Keratinocyte (primary cell): ENCODE measurements around the gene NDUFAF2. TPM values are rescaled to one million over a fixed set of nuclear protein-coding genes. Genes with fewer than 3 reads are reported as not detected.

ENCODE experiments used
- DNase-seq: peaks from one replicate; pipeline ENCODE4 v3.0.0-alpha.2; 2011; ENCODE audit warnings: low read depth, missing footprints, low spot score
- FAIRE-seq: peaks from 2 replicates; lab custom pipeline; 2011; peaks lifted over from hg19 to GRCh38; lab: Jason Lieb, UNC
- H2AFZ ChIP-seq: 2 replicates; pipeline ENCODE4 v1.6.0; 2012; ENCODE audit warnings: low read length, control low read depth, inconsistent platforms; ENCODE audit not compliant: control insufficient read depth
- H3K27ac ChIP-seq: 2 replicates; pipeline ENCODE4 v1.5.1; 2011; ENCODE audit warnings: low read length; ENCODE audit not compliant: control insufficient read depth, insufficient read depth
- H3K27me3 ChIP-seq: 3 replicates; pipeline ENCODE4 v1.6.0; 2011; ENCODE audit warnings: low read length; ENCODE audit not compliant: control insufficient read depth, insufficient read depth; ENCODE audit errors: extremely low read depth
- H3K36me3 ChIP-seq, 2 experiments: 2 replicates in 1 of 2; 3 replicates in 1 of 2; pipeline ENCODE4 v1.5.1; 2011; ENCODE audit warnings: low read length in 2 of 2, mild to moderate bottlenecking in 1 of 2; ENCODE audit not compliant: control insufficient read depth in 2 of 2, insufficient read depth in 2 of 2; ENCODE audit errors: extremely low read depth in 1 of 2
- H3K4me1 ChIP-seq: 3 replicates; pipeline ENCODE4 v1.5.1; 2011; ENCODE audit warnings: low read length; ENCODE audit not compliant: control insufficient read depth, insufficient read depth; ENCODE audit errors: extremely low read depth
- H3K4me2 ChIP-seq: 3 replicates; pipeline ENCODE4 v1.6.0; 2011; ENCODE audit warnings: low read depth, low read length; ENCODE audit not compliant: control insufficient read depth, insufficient read depth; ENCODE audit errors: extremely low read depth
- H3K4me3 ChIP-seq, 3 experiments: fragments of 200-600 bp in 1 of 3; sonication (generic) in 1 of 3; 2 replicates in 2 of 3; 3 replicates in 1 of 3; pipeline ENCODE4 v1.5.1; 2011 to 2016; ENCODE audit warnings: low read length in 3 of 3, mild to moderate bottlenecking in 3 of 3, control low read depth in 2 of 3, inconsistent platforms in 1 of 3, low read depth in 1 of 3, mixed read lengths in 1 of 3, mixed run types in 1 of 3, moderate library complexity in 1 of 3; ENCODE audit not compliant: control insufficient read depth in 2 of 3, insufficient read depth in 2 of 3; ENCODE audit errors: extremely low read depth in 1 of 3
- H3K79me2 ChIP-seq: 2 replicates; pipeline ENCODE4 v1.6.0; 2012; ENCODE audit warnings: low read length; ENCODE audit not compliant: control insufficient read depth, insufficient read depth
- H3K9ac ChIP-seq: 3 replicates; pipeline ENCODE4 v1.6.0; 2011; ENCODE audit warnings: low read length; ENCODE audit not compliant: control insufficient read depth, insufficient read depth; ENCODE audit errors: extremely low read depth
- H3K9me1 ChIP-seq: 3 replicates; pipeline ENCODE4 v1.6.0; 2011; ENCODE audit warnings: low read length; ENCODE audit not compliant: control insufficient read depth, insufficient read depth; ENCODE audit errors: extremely low read depth
- H3K9me3 ChIP-seq: 2 replicates; pipeline ENCODE4 v1.5.1; 2012; ENCODE audit warnings: low read depth, low read length; ENCODE audit not compliant: control insufficient read depth
- H4K20me1 ChIP-seq: 3 replicates; pipeline ENCODE4 v1.6.0; 2011; ENCODE audit warnings: low read length; ENCODE audit not compliant: control insufficient read depth, insufficient read depth; ENCODE audit errors: extremely low read depth
- CTCF ChIP-seq, 3 experiments: IDR thresholded peaks in 1 of 3; conservative IDR thresholded peaks in 1 of 3; optimal IDR thresholded peaks in 1 of 3; 2 replicates in 2 of 3; 3 replicates in 1 of 3; pipeline versions ENCODE3 to v1.5.1; 2011; ENCODE audit warnings: low read length in 3 of 3, mild to moderate bottlenecking in 3 of 3, moderate library complexity in 2 of 3, control low read depth in 1 of 3, inconsistent platforms in 1 of 3; ENCODE audit not compliant: insufficient read depth in 2 of 3; ENCODE audit errors: extremely low read depth in 1 of 3
- EZH2 ChIP-seq: IDR thresholded peaks from one replicate; pipeline ENCODE4 v1.6.1; 2012; ENCODE audit warnings: inconsistent platforms, mild to moderate bottlenecking, low read length, moderate library complexity
- dilution Hi-C: fragments of 300-500 bp; cut with MboI; formaldehyde crosslinking; loops from one replicate; pipeline ENCODE4 v1.7.0; 2020; ENCODE audit warnings: low sequenced_read_pairs; ENCODE audit not compliant: extremely low pct_ligation_motif_present
- polyA plus RNA-seq, 5 experiments: library from polyadenylated mRNA; depleted of rRNA in 3 of 5; stranded (reverse) in 3 of 5; stranded (forward) in 1 of 5; unstranded in 1 of 5; fragments of >200 nt; gene quantifications; 1 replicate in 1 of 5; 2 replicates in 3 of 5; 3 replicates in 1 of 5; pipeline versions ENCODE4 v1.2.1 to v1.2.3, GENCODE V29; 2011 to 2012; ENCODE audit warnings: missing spikeins in 2 of 5, low read depth in 1 of 5, low replicate concordance in 1 of 5

Gene NDUFAF2
- polyA plus RNA-seq, 1 donor (not counting 4 experiments of a cell fraction or from before 2014, with no cell fraction given), result 62.3 TPM

GRCh38 chr5:60972231-60972630, 27.2 kb downstream of the NDUFAF2 start:
- TF ChIP-seq CTCF (optimal IDR thresholded peaks at IDR 0.05 in 1 of 3, IDR thresholded peaks at IDR 0.05 in 1 of 3, conservative IDR thresholded peaks at IDR 0.05 in 1 of 3; ENCODE audit: extremely low read depth in 1 of 3, insufficient read depth in 2 of 3, low read length in 3 of 3) (no peak), EZH2 (no peak)
- Histone ChIP-seq H3K4me3 (no peak overlapping the region), H3K9me3 (no peaks in the 10 kb centered on the region), H3K79me2 (peaks cover 56% of the 10 kb centered on the region), H4K20me1 (peaks cover 2% of the 10 kb centered on the region), H3K4me2 (no peak overlapping the region), H3K27me3 (no peaks in the 10 kb centered on the region), H3K9ac (no peak overlapping the region), H3K9me1 (no peaks in the 10 kb centered on the region), H3K36me3 (no peaks in the 10 kb centered on the region), H3K27ac (no peak overlapping the region), H2AFZ (no peak overlapping the region), H3K4me1 (no peaks in the 10 kb centered on the region)
- dilution Hi-C loops, result no loop called here
- DNase-seq (no peak), FAIRE-seq (no peak)

- H3K36me3 ChIP-seq, result no peaks in the 10 kb centered on the region
- H3K4me2 ChIP-seq, result no peak overlapping the region
- no peaks in the 10 kb centered on the region for H3K4me1 ChIP-seq
- H3K9ac ChIP-seq, result no peak overlapping the region
- dilution Hi-C loops, result no loop called here
- H3K4me3 ChIP-seq, result no peak overlapping the region
- H3K9me1 ChIP-seq, result no peaks in the 10 kb centered on the region
- H3K27me3 ChIP-seq, result no peaks in the 10 kb centered on the region
- no peak for TF ChIP-seq EZH2
- TF ChIP-seq CTCF (optimal IDR thresholded peaks at IDR 0.05 in 1 of 3, IDR thresholded peaks at IDR 0.05 in 1 of 3, conservative IDR thresholded peaks at IDR 0.05 in 1 of 3; ENCODE audit: extremely low read depth in 1 of 3, insufficient read depth in 2 of 3, low read length in 3 of 3), result no peak
- H2AFZ ChIP-seq, result no peak overlapping the region
- H3K79me2 ChIP-seq, result peaks cover 31% of the 10 kb centered on the region
- no peak overlapping the region for H3K27ac ChIP-seq
- no peak for DNase-seq
- H4K20me1 ChIP-seq, result no peaks in the 10 kb centered on the region
- FAIRE-seq, result no peak
- no peaks in the 10 kb centered on the region for H3K9me3 ChIP-seq
Observed at GRCh38 chr5:60977956-60978737, 33.1 kb downstream of the NDUFAF2 start.
